ENCODE results near the gene SPART.

SPART gene

DNA sequence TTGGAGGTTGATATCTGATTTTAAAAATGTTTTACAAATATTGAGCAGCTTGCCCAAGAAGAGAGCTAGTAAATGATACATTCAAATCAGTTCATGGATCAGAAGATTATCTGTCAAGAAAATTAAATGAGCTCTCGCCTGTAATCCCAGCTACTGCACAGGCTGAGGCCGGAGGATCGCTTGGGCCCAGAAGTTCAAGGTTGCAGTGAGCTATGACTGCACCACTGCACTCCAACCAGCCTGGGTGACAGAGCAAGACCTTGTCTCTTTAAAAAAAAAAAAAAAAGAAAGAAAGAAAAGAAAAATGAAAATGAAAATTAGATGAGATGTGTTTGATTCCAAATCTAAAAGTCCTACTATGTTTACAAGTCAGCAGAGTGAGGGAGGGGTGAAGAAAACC is 2.4 kb downstream of the SPART start:
- no peak for TF ChIP-seq GATA2 (IDR thresholded peaks at IDR 0.05; ENCODE audit: low read depth, low read length)
- no peak for TF ChIP-seq GATA3 (IDR thresholded peaks at IDR 0.05; ENCODE audit: low read depth, low read length)

DNA sequence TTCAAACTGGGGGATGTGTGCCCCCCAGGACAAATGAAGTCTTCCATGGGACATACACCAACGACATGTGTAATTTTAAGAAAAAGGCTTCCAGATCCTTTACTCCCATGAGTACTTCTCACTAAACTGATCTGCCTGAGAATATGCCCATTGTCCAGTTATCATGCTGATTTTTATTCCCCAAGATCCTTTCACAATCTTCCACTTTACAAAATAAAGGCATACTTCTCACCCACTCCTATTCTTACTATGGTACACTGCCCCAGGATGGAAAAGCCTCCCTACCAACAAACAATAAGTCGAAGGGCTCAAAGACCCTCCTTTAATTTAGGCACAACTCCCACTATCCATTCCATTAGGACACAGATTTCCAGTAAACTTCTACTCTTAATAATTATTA is 3.5 kb downstream of the SPART start:
- no peak for TF ChIP-seq GATA3 (IDR thresholded peaks at IDR 0.05; ENCODE audit: low read depth, low read length)
- TF ChIP-seq GATA2 (IDR thresholded peaks at IDR 0.05; ENCODE audit: low read depth, low read length), result no peak

DNA sequence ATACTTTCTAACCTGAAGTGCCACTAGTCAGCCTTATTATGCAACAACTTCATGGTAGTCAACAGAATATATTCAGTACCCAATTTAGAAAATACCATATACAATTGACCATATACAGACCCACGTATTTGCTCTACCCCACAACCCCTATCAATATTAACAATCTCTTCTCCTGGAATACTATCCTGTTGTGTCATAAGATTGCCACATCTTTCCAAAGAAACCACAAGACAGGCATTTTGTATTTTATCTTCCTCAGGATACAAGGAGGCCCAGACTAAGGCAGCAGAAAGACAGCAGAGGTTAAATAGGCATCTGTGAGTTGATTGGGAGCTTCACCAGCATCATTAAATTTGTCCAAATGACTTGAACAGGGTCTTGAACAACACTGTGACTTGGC is 4.5 kb downstream of the SPART start:
- TF ChIP-seq GATA3 (IDR thresholded peaks at IDR 0.05; ENCODE audit: low read depth, low read length) (no peak), GATA2 (IDR thresholded peaks at IDR 0.05; ENCODE audit: low read depth, low read length) (no peak)

DNA sequence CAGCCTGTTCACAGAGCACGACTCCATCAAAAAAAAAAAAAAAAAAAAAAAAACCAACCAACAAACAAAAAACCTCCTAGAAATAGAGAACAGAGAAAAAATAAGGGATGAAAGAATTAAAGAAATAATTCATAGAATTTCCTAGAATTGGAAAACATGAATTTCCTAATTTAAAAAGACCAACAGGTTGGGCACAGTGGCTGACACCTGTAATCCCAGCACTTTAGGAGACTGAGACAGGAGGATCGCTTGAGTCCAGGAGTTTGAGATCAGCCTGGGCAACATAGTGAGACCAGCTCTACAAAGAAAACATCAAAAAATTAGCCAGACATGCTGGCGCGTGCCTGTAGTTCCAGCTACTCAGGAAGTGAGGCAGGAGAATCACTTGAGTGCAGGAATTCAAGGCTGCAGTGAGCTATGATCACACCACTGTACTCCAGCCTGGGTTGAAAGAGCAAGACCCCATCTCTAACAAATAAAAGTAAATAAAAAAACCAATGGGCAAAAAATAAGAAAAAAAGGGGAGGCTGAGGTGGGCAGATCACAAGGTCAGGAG is 6.5 kb downstream of the SPART start:
- no peak for TF ChIP-seq GATA2 (IDR thresholded peaks at IDR 0.05; ENCODE audit: low read depth, low read length)
- no peak for TF ChIP-seq GATA3 (IDR thresholded peaks at IDR 0.05; ENCODE audit: low read depth, low read length)

DNA sequence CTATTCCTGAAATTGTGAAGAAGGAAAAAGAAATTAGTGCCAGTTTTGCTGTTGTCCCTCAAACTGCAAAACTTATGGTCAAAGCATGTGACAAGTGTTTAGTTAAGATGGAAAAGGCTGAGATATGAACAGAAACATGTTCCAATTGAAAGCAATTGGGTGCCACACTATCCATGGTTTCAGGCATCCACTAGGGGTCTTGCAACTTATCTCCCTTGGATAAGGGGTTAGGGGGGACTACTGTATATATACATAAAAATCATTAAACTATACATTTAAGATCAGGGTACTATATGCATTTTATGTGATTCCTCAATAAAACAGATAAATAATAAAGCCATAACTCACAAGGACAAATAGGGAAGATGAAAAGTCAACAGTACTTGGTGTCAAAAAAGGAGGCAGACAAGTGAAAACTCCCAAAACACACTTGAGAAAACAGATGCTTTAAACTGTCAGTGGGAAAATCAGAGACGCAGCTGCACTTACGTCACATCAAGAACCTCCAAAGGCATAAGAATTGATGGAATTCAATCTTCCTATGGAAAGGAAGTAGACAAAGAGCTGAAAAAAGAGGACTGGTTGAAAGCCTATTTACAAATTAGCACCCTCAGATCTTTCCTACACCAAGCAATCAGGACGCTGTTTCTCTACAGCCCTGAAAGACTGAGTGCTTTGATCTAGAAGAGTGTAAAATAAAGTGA is 8.1 kb downstream of the SPART start:
- TF ChIP-seq GATA2 (IDR thresholded peaks at IDR 0.05; ENCODE audit: low read depth, low read length), result no peak
- no peak for TF ChIP-seq GATA3 (IDR thresholded peaks at IDR 0.05; ENCODE audit: low read depth, low read length)

DNA sequence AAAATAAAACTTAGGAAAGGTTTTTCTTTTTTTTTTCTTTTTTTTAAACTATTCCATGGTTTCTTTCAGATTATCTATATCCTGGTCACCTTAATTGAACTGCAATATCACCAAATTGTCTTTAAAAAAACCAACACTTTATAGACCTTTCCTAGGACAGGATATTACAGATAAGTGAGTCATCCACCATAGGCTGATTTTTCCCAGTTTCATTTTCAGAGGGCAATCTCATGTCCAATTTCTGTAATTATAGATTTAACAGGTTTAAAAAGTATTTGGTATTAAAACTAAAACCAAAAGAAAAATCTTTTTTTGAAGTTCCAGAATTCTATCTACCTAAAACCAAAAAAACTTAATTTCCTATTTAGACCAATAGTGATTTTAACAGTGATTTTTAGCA is 13.2 kb downstream of the SPART start:
- TF ChIP-seq GATA2 (IDR thresholded peaks at IDR 0.05; ENCODE audit: low read depth, low read length), result no peak
- no peak for TF ChIP-seq GATA3 (IDR thresholded peaks at IDR 0.05; ENCODE audit: low read depth, low read length)

DNA sequence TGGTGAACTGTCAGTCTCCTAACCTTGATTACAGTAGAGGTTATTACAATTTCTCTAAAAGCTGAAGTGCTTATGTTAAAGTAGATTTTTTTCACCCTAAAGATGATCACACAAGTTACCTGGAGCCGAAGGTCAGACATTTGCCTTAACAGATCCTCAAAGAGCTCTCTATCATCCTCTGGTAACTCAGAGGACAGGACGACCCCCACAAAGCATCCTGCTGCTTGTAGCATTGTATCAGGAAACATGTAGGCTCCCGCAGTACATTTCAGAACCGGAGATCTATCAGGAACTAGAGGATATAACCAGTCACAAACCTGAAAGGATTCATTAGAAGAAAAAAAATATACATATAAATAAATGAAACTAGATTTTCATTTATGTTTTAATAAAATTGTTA is 14.9 kb downstream of the SPART start:
- no peak for TF ChIP-seq GATA2 (IDR thresholded peaks at IDR 0.05; ENCODE audit: low read depth, low read length)
- no peak for TF ChIP-seq GATA3 (IDR thresholded peaks at IDR 0.05; ENCODE audit: low read depth, low read length)

DNA sequence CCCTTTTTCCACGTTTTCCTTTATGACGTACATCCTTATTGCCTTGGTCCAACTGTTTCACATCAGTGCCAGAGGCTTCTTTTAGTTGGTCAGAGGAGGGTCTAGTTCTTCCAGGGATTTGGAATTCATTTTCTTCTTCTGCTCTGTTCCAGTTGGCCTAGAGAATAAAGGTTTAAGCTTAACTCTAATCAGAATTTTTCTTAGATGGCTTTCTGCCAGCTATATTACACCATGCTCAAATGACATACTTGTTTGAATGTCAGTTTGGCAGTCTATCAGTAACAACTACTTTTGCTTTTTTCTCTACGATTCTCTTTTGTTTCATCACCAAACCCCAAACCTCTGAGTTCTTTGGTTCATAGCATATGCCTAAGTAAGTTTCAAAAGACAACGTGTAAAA is 16.8 kb downstream of the SPART start:
- TF ChIP-seq GATA2 (IDR thresholded peaks at IDR 0.05; ENCODE audit: low read depth, low read length) (no peak), GATA3 (IDR thresholded peaks at IDR 0.05; ENCODE audit: low read depth, low read length) (no peak)

DNA sequence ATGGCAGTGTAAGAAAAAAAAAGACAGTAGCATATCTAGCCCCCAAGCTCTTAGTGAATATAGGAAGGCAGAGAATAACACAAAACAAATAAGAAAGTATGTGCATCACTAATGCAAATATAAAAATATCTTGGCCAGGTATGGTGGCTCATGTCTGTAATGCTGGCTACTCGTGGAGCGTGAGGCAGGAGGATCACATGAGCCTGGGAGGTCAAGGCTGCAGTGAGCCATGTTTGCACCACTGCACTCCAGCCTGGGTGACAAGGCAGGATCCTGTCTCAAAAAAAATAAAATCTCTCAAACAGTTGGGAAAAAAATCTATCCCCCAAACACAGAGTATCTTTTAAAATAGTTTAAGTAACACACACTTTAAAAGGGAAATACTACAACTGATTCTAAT is 17.4 kb downstream of the SPART start:
- TF ChIP-seq GATA2 (IDR thresholded peaks at IDR 0.05; ENCODE audit: low read depth, low read length) (no peak), GATA3 (IDR thresholded peaks at IDR 0.05; ENCODE audit: low read depth, low read length) (no peak)

DNA sequence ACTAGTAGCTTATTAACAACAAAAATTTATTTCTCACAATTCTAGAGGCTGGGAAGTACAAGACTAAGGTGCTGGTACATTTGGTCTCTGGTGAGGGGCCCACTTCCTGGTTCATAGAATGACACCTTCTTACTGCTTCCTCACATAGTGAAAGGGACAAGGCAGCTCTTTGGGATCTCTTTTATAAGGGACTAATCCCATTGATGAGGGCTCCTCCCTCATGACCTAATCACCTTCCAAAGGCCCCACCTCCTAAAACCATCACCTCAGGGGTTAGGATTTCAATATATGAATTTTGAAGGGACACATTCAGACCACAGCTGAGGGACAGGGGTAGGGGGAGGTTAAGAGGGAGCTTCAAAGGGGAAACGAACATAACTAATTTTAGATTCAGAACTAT is 20.3 kb downstream of the SPART start:
- TF ChIP-seq GATA3 (IDR thresholded peaks at IDR 0.05; ENCODE audit: low read depth, low read length), result no peak
- no peak for TF ChIP-seq GATA2 (IDR thresholded peaks at IDR 0.05; ENCODE audit: low read depth, low read length)

DNA sequence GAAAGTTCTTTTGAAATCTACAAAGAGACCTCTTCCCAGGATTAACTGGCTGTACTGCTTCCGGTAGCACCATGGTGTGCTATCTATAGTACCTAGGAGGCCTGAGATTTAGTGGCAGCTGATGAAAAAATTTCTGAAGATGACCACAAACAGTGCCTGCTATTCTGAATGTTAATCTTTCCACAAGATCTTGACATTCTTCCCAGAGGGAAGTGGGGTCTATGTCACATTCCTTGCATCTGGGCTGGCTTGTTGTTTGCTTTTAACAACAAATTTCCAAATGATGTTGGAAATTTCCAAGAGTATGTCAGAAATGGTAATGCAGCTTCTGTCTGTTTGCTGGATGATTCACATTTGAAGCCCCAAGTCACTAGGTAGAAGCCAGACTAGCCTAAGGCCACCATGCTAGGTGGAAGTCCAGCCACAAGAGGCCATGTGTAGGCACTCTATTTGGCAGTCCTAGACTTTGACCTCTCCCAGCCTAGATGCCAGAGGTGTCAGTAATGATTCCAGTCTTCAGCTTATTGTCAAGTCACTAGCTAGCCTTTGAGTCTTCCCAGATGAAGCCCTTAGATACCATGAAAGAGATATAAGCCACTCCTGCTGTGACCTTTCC is 22.1 kb downstream of the SPART start:
- TF ChIP-seq GATA2 (IDR thresholded peaks at IDR 0.05; ENCODE audit: low read depth, low read length) (no peak), GATA3 (IDR thresholded peaks at IDR 0.05; ENCODE audit: low read depth, low read length) (no peak)

DNA sequence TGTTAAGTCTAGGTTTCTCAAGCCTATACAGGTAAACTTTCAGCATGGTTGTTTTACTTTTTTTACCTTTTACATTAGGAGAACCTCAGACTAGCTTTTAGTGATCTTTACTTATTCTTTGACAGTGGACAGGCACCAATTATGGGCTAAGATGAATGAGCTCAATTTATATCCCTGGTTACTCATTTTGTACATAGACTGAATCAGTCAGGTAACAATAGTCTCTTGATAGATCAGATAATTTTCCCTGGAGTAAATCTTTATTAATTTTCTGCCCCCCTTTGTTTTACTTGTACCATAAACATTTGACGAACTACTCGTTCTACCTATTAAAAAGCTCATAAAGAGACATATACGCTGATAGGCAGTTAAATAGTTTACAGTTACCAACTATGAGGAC is 22.8 kb downstream of the SPART start:
- TF ChIP-seq GATA3 (IDR thresholded peaks at IDR 0.05; ENCODE audit: low read depth, low read length) (no peak), GATA2 (IDR thresholded peaks at IDR 0.05; ENCODE audit: low read depth, low read length) (no peak)

DNA sequence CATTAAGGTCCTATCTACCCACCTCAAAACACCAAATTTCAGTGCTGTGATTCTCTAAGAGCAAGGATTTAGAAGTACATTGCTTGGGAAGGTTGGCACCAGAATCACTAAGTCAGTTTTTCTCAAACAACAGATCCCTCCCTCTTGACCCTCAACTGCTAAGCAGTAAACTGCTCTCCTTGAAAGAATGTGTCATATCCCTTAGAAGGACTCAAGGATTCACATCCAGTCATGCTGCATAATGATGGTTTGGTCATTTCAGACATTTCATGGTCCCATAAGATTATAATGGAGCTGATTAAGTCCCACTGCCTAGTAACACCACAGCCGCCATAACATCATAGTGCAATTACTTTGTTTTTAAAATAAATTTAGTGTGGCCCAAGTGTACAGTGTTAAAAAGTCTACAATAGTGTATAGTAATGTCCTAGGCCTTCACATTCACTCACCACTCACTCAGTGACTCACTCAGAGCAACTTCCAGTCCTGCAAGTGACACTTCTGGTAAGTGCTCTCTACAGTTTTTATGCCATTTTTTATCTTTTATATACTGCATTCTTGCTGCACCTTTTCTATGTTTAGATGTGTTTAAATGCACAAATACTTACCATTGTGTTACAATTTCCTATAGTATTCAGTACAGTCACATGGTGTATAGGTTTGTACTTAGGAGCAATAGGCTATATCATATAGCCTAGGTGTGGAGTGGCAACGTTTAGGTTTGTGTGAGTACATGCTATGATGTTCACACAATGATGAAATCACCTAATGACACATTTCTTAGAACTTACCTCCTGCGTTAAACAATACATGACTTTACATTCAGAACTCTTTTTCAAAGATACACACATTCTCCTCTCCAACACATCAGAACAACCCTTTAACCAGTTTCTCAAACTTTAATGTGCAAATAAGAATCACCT is 32.9 kb downstream of the SPART start:
- TF ChIP-seq GATA2 (IDR thresholded peaks at IDR 0.05; ENCODE audit: low read depth, low read length), result no peak
- no peak for TF ChIP-seq GATA3 (IDR thresholded peaks at IDR 0.05; ENCODE audit: low read depth, low read length)

DNA sequence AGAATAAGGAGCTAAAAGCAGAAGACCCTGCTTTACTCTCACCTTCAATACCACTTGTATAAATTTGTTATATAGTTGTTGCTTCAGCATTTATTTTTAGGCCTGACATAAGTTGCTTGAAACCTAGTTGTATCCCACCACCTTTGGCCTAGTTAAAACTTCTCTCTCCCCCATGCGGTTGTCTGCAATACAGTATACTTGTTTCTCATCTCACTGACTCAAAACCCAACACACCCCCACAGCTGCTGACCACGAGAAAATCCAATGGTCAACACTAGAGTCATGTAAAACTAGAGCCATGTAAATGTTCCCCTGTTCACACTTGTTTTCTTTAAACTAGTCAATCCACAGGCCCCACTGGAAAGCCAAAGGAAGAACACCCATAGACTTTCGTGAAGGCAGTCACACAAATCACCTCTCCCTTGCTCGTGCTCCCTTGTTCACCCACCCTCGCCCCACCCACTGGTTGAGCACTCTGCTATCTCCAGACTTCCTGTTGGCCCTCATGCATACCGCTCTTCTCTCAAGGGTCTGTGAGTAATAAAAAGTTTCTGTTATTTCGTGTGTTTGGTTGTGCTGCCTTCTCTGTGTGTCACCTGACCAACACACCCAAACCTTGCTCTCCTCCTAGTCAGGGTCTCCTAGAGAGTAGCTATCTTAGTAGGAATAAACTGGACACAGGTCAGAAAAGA is 35.6 kb downstream of the SPART start:
- TF ChIP-seq GATA3 (IDR thresholded peaks at IDR 0.05; ENCODE audit: low read depth, low read length) (no peak), GATA2 (IDR thresholded peaks at IDR 0.05; ENCODE audit: low read depth, low read length) (no peak)
